HT1080 (cell line): ENCODE results near the gene GP1BB. TPM values are rescaled to one million over a fixed set of nuclear protein-coding genes. Genes with fewer than 3 reads are reported as not detected.
A peak's percentile ranks its signal among the peaks of the same experiment; 100 is the strongest.
"Not testable (repeated sequence)": the region's sequence is repeated elsewhere in the genome, so short reads cannot be mapped to it uniquely, and the experiment has no call there.

Experiments
- DNase-seq: peaks from one replicate; pipeline ENCODE4 v3.0.0-alpha.2; 2015; ENCODE audit warnings: low read depth
- total RNA-seq: library from RNA; depleted of rRNA; stranded (reverse); fragments of >200 nt; shearing (Covaris generic); gene quantifications from 2 replicates; pipeline ENCODE4 v1.2.3, GENCODE V29; 2014

The GP1BB gene
- total RNA-seq, 1 experiment from 2014 or later, result not detected

GRCh38 chr22:19724927-19725661 lies 1.8 kb downstream of the GP1BB start:
- DNase-seq, result no peak

GRCh38 chr22:19726064-19726788 lies 2.9 kb downstream of the GP1BB start:
- not testable (repeated sequence) for DNase-seq

GRCh38 chr22:19727310-19728150 lies 4.2 kb downstream of the GP1BB start:
- no peak for DNase-seq

DNA sequence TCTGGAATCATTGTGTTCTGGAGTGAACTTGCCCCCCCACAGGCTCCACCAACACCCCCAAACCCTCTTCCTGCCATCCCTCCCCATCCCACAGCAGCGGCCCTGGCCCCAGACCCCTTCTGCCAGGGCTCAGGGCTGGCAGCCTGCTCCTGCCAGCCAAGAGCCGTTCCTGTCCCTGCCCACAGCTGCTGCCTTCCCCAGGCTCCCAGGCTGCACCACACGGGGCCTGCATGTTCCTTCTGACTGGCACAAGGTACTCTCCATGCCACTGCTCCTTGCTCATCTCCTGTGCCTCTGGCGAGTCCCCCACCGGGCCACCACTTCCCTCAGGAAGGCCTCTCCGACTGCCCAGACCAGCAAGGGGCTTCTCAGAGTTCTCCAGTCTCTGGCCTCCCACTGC lies 4.9 kb downstream of the GP1BB start:
- DNase-seq, result no peak

GRCh38 chr22:19728836-19729235 lies 5.5 kb downstream of the GP1BB start:
- DNase-seq, result no peak

DNA sequence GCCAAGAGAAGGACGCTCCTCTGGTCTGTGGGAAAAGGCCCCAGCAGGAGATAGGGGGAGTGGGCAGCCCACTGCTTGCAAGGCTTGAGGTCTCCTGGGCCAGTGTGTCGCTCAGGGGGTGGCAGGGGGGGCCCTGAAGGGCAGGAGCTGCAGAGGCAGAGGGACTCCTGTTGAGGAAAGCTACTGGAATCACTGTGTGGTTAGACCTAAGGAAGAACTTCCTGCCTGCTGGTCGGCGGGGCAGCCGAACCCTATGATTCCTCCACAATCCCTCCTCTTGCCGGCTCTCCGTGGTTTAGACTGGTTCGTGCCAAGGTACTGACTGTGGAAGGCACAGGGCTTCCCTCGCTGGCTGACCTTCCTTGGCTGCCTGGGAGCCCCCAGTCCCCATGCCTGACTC lies 6.2 kb downstream of the GP1BB start:
- DNase-seq, result peak; percentile 33

- no peak for DNase-seq
Measured at GRCh38 chr22:19730198-19730597, 6.9 kb downstream of the GP1BB start.

DNA sequence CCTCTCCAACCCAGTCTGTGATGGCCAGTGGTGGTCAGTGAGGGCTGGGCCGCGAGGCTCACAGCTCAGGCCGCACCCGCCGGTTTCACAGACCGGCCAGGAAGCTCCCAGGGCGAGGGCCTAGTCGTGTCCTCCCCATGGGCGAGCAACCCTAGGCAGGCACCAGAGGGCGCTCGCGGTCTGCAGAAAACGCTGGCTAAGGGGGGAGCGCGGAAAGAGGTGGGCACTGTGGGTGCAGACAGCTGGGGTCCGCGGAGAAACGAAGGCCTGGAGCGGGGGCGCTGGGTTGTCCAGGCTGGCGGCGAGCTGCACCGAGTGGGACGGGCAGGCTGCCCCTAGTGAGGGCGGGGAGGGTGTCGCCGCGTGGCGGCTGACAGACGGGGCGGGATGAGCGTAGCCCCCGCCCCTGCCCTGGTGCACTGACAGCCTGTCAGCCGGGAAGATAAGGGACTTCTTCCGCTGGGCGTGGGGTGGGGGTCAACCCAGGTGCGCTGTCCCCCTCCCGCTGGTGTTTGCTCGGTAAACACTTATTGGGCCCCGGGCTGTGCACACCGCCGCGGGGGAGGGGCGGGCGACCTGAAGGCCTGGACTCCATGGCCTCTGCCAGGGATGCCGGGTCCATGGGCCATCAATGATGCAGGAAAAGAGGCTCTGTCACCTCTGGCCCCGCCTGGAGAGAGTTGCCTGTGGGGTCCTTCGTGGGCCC lies 7.5 kb downstream of the GP1BB start:
- DNase-seq, result peak; percentile 63

GRCh38 chr22:19731361-19732135 lies 8.2 kb downstream of the GP1BB start:
- no peak for DNase-seq

DNA sequence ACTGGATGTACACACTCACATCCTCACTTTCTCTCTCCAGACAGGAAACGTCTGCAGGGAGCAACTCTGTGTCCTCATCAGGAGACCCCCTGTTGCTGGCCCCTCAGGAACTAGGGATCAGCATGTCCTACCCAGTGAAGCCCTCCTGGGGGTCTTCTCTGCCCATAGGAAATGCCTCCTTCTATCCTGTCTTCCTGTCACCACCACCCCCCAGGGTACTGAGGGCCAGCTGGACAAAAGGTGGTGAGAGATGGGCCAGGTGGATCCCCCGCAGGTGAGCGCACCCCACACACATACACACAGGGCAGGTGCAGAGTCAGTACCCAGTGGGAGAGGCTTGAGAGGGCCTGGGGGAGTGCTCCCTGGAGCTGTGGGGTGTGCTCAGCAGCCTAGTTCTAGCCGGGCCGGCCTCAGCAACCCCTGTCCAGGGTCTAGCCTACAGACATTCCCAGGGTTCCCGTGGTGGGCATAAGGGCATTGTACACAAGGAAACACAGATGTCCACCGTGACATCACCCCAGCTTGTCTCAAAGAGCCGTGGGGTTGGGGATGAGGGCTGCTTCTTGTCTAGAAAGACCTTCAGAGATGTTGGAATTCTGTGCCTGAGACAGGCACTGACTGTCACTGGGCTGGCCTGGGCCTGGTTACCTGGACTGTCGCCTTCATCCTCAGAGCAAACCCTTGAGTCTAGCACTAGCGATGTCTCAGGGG lies 9.2 kb downstream of the GP1BB start:
- DNase-seq, result no peak

GRCh38 chr22:19733755-19734154 lies 10.4 kb downstream of the GP1BB start:
- no peak for DNase-seq

DNA sequence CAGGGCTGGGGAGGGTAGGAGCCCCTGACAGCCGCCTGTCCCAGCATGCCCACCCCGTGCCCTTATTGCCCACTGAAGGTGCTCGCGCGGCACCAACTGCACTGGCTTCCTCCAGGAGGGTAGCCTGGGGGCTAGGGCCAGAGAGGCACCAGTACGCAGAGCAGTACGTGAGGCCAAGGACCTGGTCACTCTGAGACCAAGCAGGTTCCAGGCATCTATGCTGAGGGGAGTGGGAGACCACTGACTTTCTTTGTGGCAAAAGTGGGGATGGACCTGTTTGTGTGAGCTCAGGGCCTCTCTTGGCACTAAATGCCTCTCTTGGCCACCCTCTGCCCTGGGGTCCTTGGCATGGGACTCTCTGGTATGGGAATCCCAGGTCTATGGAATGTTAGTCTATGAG lies 10.8 kb downstream of the GP1BB start:
- DNase-seq, result no peak

DNA sequence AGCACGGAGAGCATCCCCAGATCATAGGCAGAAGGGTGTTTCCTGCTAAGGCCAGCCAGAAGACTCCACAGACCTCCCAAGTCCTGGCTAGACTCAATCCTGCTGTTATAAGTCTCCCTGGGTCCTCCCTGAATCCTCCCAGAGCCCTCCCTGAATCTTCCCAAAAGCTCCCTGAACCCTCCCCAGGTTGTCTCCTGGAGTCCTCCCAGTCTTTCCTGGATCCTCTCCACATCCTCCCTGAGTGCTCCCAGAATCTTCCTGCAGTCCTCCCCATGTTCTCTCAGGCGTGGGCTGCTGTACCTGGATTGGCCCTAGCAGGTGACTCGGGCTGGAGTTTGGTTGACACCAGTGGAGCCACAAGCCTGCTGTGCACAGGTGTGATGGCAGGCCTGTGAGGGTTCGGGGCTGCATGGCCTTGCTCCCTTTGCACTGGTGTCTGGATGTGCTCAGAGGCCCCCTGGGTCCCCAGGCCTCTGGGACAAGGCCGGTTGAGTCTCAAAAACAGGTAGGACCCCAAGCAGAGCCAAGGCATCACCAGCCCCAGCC lies 11.6 kb downstream of the GP1BB start:
- DNase-seq, result no peak

DNA sequence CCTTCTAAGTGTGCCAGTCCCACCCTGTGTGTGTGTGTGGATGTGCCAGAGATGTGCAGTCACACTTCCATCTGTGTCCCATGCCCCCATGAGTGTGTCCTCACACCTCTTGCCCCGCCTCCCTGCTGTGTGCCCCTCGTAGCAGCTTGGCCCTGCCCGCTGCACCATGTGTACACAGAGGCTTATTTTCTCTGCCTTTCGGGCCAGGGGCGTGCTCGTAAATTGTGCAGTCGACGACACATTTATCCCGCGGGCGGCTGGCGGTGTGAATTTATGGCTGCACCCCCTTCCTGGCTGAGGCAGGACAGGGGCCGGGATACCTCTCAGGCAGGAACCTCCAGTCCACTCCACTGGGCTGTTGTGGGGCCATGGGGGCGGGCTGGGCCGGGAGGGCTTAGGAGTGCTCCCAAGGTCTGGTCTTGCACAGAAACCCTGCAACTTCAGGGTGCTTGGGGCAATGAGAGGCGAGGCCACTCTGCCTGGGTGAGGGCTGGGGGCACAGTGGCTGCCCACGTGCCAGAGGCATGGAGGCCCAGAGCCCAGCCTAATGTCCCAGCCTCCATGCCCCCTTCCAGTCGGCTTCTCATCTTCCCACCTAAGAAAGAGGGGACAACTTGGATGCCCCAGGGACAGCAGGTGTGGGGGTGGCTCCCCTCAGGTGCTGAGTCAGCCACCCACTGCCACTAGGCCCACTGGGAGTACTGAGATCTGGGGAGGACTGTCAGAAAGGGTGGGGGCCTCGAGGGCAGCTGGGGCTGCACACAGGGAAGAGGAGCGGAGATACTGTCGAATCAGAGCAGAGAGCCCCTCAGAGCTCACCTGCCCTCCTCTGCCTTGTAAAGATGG lies 12.5 kb downstream of the GP1BB start:
- DNase-seq, result no peak

DNA sequence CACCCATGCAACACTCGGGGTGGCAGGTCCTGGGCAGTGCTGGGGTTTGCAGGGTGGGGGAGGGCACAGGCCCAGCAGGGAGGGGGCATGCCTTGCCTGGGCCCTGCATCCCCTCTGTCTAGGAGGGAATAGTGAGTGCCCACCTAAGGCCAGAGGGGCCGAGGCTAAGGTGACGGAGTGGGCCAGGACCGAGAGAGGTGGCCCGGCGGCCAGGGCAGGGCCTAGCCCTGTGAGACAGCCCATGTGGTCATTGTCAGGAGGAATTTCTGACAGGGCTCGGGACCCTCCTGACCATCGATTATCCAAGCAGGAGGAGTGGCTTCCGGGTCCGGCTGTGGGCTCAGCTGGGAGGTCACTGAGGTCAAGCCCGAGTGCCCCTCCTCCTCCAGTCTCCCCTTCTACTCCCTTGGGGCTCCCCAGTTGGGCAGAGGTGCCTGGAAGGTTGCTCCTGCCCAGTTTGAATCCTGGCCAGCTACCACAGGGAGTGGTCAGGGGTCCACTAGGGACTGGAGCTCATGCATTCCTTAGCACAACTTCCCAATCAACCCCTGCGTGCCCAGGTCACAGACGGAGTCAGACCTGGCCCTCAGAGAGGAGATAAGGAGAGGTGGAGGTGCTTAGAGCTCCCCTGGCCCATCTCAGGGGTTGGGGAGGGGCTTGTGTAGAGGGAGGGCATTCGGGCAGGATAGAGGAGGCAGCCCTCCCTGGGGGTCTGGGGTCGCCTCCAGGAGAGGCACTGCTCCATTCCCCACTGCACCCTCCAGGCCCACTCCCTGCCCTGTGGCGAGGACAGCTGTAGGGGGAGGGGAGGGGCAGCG lies 14.7 kb downstream of the GP1BB start:
- no peak for DNase-seq

- DNase-seq, result no peak
Measured at GRCh38 chr22:19738664-19739447, 15.5 kb downstream of the GP1BB start.

- no peak for DNase-seq
Measured at GRCh38 chr22:19739448-19739895, 16.1 kb downstream of the GP1BB start.
